ENCODE data around the gene MGST3.
"Not testable (repeated sequence)": the region's sequence is repeated elsewhere in the genome, so short reads cannot be mapped to it uniquely, and the experiment has no call there.

MGST3 gene

DNA sequence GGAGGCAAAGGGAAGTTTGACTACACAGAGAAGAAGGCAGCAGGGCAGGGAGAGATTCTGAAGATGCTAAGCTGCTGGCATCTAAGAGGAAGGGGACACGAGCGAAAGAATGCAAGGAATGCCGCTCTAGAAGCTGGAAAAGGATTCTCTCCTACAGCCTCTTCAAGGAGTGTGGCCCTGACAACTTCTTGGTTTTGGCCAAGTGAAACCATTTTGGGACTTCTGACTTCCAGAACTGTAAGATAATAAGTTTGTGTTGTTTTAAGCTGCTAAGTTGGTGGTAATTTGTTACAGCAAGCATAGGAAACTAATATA, 28.5 kb downstream of the MGST3 start:
- no peak for DNase-seq

DNA sequence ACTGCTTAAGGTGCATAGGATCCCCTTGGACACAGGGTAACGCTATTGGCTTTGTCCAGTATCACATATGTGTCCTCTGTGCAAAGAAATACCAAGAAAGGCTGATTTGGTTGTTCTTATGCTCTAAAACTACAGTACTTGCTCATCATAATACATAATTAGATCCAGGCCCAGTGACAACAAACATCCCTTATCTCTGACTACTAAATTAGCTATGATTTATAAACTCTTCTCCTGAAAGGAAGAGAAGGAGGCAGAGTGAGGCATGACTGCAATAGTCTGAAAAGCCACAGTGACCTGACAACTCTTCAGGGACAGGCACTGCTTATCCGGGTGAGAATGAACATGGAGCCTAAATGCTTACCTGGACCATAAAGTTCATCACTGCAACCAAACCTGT, 30.7 kb downstream of the MGST3 start:
- DNase-seq = no peak

DNA sequence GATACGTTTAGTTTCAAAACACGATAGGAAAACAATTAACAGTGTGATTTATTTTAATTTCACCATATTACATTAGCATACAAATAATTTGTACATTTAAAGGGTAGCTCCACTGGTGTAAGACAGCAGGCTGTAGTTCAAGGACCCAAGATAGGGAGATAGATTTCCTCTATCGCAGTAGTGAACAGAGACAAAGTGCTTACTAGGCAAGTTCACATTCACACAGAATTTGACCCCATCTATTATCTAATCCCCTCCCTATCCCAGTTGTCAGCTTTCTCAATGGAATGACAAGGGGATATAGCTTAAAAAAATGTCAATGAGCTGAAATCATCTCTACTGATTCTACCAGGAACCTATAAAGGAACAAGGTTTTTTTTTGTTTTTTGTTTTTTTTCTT, 31.2 kb downstream of the MGST3 start:
- no peak for DNase-seq

DNA sequence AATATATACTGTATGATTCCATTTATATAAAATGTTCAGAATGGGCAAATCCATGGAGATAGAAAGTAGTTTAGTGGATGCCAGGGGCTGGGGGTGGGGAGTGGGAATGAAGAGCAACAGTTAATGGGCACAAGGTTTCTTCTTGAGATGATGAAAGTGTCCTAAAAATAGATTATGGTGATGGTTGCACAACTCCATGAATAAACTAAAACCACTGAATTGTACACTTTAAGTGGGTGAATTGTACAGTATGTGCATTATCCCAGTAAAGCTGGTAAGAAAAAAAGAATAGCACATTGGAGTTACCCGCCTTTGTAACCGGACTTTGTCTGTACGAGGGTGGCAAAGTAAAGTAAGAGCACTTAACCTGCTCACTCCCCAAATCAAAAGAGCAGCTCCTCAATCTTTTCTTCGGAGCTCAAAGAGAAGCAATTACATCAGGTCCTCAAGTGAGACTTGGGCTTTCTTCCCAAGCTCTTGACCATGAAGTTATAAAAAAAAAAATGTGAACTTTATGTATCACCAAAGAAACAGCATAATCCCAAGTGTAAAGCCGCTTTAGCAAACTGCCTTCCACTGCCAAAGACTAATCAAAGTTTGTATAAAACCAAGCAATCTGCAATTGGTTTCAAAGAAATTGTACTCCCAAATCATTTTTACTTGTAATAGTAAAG, 35.3 kb downstream of the MGST3 start:
- no peak for DNase-seq

DNA sequence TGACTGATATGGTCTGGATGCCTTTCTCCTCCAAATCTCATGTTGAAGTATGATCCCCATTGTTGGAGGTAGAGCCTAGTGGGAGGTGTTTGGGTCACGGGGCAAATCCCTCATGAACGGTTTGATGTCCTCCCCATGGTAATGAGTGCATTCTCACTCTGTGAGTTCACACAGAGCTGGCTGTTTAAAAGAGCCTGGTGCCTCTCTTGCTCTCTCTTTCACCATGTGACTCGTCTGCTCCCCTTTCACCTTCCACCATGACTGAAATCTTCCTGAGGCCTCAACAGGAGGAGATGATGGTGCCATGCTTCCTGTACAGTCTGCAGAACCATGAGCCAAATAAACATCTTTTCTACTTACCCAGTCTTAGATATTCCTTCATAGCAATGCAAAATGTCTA, 37.1 kb downstream of the MGST3 start:
- DNase-seq = no peak

DNA sequence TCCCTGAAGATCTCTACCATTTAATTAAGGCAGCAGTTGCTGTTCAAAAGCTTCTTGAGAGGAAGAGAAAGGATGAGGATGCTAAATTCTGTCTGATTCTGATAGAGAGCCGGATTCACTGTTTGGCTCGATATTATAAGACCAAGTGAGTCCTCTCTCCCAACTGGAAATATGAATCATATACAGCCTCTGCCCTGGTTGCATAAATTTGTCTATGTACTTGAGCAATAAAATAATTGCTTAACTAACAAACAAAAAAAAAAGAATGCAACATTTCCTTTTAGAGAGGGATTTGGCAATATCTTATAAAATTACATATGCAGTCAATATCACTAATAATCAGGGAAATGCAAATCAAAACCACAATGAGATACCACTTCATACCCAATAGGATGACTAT, 40.5 kb downstream of the MGST3 start:
- no peak for DNase-seq

DNA sequence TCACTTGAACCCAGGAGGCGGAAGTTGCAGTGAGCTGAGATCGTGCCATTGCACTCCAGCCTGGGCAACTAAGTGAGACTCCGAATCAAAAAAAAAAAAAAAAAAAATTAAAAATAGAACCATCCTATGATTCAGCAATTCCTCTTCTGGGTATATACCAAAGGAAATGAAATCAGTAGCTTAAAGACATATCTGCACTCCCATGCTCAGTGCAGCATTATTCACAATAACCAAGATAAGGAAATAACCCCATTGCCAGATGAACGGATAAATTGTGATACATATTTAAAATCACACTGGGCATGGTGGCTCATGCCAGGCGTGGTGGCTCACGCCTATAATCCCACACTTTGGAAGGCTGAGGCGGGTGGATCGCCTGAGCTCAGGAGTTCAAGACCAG, 43.6 kb downstream of the MGST3 start:
- no peak for DNase-seq

DNA sequence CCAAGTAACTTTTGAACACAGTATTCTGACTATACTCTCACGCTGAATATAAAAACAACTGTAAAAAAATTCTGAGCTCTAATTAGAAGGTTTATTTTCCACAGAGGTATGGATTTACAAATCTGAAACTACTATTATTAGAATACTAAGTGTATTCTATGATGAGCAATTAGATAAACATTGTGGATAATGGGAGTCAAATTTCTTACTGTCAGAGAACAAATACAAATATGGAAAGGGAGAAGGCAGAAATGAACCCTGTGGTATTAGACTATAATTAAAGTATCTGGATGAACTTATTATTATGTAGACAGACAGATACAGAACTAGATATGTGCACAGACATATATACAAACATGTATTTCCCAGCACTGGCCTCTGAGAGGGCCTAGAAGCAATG, 44.8 kb downstream of the MGST3 start:
- DNase-seq = no peak

DNA sequence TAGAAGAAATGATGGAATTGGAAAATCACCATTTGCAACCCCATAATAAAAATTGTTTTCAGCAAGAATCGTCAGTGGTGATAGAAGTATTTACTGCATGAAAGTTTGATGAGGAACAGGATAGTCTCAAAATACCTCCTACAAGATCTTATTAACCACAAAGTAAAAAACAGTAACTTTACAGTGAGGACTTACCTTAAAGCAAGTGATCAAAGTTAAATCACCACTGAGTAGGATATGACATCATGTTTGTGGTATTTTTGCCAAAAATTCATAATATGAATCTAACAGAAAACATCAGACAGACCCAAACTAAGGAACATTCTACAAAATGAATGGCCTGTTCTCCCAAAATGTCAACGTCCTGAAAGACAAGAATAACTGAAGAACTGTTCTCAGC, 47.5 kb downstream of the MGST3 start:
- DNase-seq = no peak

DNA sequence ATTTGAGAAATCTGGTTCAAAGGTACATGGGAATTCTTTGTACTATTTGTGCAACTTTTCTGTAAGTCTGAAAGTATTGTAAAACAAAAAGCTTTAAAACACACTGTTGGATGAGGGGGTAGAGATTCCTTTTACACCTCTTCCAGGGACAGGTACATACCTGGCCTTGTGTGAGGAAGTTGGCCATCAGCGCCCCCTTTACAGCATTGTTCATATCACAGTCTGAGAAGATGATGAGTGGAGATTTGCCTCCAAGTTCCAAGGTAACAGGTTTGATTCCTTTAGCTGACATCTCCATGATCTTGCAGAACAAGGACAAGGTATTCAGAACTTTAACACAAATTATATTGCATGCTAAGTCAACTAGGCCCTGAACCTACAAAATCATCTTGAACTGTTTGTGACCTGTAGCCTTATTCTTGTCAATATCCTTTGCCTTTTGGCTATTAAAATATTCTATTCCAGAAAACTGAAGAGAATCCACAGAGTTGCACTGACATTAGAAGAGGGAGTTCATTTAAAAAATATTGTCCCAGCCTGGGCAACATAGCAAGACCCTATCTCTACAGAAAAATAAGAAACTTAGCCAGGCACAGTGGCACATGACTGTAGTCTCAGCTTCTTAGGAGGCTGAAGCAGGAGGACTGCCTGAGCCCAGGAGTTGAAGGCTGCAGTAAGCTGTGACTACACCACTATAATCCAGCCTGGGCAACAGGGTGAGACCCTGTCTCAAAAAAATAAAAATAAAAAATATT, 48.4 kb downstream of the MGST3 start:
- no peak for DNase-seq

DNA sequence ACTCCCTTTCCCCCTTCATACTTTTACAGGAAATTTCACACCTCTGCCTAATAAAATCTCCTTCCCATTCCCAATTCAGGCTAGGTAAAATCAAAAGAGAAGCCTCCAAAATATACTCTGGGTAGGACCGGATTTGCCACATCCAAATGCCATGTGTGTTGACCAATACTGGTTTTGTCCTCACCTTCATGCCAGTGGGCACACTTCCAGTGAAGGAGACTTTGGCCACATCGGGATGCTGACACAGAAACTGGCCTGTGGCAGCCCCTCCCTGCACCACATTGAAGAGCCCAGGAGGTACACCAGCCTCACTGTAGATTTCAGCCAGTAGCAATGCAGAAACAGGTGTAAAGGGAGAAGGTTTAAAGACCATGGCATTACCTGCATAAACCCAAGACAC, 49.3 kb downstream of the MGST3 start:
- DNase-seq = no peak

DNA sequence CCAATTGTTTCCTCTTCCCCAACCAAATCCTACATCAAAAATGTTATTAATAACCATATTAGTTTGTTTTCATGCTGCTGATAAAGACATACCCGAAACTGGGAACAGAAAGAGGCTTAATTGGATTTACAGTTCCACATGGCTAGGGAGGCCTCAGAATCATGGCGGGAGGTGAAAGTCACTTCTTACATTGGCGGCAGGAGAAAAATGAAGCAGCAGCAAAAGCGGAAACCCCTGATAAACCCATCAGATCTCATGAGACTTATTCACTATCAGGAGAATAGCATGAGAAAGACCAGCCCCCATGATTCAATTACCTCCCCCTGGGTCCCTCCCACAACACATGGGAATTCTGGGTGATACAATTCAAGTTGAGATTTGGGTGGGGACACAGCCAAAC, 49.7 kb downstream of the MGST3 start:
- DNase-seq = not testable (repeated sequence)

DNA sequence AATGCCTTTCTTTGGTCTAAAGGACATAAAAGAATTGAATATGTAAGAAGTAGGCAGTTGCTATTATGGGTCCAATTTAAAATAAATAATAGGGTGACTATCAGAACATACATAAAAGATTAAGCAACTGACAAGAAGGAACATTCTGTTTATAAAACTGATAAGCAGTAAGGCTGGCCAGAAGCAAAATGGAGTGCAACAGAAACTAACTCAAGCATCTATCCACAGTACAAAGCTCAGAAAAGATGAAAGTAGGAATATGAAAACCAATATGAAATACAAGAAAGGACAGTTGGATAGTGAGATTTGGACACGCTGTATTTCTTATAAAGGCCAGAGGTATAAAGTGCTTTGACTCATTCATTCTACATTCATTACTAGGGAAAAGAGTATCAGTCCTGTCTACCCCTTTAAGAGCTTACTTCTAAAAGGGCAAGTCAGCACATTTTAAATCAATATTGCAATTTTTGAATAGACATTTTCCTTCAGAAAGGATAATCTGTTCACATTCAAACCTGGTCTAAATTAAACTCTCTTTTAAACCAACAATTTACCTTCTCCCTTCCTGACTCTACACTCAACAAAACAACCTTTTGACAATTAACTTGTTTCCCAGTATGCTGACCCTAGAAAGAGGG, 52.9 kb downstream of the MGST3 start:
- DNase-seq = no peak

DNA sequence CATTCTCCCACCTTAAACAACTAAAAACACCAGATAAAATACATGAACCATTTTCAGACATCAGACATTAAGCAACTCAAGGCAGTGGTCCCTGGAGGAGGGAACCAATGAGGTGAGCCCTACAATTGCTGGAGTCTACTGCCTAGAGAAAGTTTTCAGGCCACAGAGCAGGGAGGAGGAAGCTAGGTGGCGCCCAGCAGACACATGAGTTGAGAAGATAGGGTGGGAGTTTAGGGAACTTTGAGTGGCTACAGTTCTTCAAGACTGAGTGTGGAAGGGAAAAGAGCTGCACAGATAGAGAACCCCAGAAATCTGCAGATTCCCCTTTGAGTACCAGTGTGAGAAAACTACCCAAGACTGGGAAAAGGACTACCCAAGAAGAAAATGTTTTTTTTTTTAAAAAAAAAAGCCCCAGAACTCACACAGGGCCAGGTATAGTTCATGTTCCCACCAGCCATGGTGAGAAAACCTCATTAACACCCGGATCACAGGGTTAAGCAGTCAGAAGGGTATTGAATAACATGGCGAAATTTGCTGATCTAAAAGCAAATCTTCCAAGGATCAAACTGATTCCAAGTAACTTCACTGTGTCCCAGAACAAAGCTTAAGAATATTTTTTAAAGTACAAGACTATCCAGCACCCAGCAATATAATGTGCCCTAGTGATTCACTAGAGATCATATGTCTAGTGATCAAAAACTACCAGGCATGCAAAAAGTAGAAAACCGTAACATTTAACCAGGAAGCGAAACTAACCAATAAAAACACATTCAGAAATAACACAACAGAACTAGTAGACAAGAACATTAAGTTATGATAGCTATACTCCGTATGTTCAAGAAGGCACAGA, 55.3 kb downstream of the MGST3 start:
- DNase-seq = no peak

DNA sequence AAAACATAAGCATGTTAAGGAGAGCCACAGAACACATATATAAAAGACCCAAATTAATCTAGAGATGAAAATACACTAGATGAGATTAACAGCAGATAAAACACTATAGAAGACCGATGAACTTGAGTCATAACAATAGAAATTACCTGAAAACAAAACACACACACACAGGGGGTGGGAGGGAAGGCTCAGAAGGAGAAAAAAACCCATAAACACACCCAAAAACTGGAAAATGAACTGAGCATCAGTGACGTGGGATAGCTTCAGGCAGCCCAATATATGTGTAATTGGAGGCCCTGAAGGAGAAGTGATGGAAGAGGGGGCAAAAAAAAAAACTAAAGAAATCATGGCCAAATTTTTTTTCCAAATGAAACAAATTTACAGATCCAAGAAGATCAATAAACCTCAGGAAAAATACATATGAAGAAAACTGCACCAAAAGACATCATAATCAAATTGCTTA, 56.0 kb downstream of the MGST3 start:
- DNase-seq = no peak

DNA sequence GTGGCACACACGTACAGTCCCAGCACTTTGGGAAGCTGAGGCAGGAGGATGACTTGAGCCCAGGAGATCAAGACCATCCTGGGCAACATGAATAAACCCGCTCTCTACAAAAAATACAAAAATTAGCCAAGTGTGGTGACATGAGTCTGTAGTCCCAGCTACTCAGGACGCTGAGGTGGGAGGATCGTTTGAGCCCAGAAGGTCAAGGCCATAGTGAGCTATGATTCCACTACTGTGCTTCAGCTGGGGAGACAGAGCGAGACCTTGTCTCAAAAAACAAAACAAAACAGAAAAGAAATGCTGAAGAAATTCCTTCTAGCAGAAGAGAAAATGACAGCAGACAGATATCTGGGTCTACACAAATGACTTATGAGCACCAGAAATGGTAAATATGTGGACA, 57.0 kb downstream of the MGST3 start:
- DNase-seq = no peak

DNA sequence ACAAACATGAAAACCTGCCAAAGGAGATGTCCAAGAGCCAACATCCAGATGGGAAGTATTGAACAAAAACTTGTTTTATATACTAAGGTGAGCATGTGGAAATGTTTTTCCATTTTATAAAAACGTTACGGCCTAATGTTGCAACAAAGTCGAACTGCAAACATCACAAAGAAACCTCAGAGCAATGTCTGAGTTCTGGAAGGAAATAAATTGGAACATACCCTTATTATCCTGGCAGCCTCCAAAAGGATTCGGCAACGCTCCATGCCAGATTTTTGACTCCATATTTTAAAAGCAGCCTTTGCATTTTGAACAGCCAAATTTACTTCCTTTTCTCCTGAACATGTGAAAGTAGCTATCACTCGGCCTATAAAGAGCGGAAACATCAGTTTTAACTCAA, 64.0 kb downstream of the MGST3 start:
- no peak for DNase-seq

DNA sequence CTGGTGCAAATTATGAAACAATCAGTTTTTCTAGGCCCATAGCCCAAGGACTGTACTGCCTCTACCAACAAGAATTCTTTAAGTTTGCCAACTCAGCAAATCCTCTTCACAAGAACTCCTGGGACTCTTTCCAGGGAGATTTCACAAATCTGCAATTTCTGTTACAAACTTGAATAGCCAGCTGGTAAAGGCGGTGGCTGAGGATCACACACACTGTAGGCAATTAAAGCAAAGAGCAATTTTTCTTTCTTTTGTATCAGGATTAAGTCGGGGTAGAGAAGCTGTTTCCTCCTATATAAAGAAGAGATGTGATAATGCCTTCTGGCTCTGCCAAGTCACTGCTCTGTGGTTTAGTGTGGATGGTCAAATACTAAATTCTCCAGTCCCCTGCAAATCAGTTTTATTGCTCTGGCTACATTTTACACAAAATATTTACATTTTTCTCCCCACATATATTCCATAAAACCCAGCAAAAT, 65.6 kb downstream of the MGST3 start:
- DNase-seq = no peak

DNA sequence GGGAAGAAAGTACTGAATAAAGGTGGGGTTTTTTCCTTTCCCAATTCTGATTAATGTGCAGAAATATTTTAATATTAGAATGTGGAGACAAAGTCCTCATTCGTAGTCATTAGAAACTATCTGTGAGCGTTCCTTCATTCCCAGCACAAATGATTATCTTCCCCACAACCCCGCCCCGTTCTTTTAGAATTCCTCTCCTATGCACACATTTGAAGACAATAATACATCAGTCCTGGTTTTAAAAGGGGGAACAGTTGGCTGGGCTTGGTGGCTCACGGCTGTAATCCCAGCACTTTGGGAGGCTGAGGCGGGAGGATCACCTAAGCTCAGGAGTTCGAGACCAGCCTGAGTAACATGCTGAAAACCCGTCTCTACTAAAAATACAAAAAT, 66.5 kb downstream of the MGST3 start:
- DNase-seq = no peak

DNA sequence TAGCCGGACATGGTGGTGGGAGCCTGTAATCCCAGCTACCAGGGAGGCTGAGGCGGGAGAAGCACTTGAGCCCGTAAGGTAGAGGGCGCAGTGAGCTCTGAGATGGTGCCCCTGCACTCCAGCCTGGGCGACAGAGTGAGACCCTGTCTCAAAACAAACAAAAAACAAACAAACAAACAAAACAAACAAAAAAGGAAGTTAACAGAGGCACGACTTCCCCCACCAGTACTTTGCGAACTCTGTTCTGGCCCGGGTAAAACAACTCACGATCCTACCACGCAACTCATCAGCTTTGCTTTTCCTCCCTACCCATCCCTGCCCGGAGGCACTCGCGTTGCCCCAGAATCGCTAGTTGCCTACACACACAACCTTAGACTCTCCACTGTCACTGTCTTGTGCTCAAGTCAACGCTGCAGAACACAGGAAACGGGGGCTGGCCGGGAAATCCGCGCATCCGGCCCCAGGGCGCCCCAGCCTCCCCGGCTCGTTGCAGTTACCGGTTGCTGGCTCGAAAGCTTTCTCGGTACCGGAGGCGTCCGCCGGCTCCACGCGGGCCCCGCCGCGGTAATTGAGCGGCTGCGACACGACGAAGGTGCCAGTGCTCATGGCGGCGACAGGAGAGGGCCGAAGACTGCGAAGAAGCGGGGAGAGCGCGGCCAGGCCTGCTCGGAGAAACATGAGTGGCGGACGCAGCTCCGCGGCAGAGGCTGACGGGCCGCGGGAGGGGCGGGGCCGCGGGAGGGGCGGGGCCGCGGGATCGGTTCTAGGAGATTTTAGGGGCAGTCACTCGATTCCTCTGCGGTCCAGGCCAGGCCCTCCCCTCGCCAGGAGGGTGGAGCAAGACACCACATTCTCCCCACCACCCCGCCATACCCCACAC, 67.1 kb downstream of the MGST3 start, which contains the start of gene ALDH9A1:
ALDH9A1 (minus strand) TSS at position 682 of the 880 bp plus-strand sequence; CDS start at position 678, 4 bp downstream.
- DNase-seq = peak; percentile 89

DNA sequence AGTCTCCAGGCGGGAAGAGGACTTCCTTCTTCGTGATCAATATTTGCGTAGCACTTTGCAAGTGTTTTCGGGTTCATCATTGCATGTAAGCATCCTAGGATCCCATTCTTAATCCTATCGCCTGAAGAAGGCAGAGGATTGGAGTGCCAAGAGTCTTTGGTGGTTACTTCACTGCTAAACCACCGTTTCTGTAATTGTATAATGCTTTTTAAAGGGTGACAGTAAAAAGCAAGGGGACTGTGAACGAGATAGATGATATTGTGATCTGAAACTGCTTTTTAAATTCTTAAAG, 67.7 kb downstream of the MGST3 start:
- DNase-seq = no peak

DNA sequence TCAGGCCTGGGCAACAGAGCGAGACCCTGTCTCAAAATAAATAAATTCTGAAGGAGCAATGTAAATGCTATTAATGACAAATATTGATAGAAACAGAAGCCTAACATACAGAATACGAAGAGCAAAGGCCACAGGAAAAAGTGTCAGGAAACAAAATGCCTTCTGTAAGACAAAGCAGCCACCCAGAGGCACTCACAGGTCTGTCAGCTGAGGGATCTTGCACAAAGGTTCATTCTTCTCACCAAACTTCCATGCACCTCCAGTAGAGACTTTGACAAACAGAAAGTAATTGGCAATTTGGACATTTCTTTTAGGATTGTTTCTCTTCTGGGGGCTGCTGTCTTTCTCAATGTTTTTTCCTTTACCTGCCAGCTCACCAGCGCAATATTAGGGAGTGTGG, 68.5 kb downstream of the MGST3 start:
- no peak for DNase-seq
